COLO668 (cell line): ENCODE data around the gene GPR65.

Experiments used
- DNase-seq: peaks from one replicate; lab custom pipeline; 2025; ENCODE audit not compliant: unreplicated experiment; lab: John Stamatoyannopoulos, UW

The GPR65 gene

DNA sequence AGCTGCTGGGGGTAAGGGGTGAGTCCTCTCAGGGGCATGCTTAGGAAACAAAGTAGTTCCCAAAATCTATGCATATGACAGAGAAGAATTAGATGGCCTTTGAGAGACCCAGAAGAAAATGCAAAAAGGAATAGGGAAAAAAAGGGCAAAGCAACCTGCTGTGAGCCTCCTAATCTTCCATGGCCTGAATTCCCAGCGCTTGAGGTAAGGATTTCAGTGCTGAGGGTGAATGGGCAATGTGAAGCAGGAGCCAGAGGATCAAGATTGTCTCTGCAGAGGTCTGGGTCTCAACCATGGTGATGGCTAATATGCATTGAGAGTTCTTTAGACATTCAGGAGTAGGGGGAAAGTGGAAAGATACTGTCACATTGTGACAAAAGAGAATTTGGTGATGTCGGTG is 31.5 kb downstream of the GPR65 start:
- no peak for DNase-seq

DNA sequence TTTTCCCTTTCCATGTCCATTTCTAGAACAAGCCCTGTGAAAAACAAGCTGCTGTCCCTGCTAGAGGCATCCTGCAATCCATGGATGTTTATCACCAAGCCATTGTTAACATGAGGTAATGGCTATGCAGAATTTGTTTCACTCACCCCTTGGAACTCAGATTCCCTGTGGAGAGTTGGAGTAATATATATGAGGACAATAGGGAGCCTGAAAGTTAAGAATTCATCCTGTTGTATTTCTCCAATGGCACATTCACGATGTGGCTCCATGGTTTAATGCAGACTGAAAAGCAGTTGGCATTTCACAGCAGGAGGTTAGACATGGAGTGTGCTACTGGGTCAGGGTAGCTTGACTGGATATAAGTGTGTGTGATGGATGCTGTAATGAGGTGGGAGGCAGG is 32.4 kb downstream of the GPR65 start:
- no peak for DNase-seq

DNA sequence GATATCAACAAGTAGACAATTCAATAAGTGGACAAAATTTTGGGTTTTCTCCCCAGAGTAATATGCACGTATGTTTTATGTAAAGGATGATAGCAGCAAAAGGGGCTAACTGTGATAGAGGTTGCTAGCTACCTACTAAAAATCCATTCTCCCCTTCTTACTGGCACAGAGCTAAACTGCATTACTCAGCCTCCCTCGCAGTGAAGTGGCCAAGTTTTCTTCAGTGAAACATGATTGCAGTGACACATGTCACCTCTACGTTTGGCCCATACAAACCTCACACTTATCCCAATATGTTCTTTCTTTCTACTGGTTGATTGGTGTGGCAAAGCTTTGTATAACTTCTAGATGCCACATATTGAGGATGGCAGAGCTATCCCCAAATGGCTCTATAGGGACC is 34.3 kb downstream of the GPR65 start:
- no peak for DNase-seq

DNA sequence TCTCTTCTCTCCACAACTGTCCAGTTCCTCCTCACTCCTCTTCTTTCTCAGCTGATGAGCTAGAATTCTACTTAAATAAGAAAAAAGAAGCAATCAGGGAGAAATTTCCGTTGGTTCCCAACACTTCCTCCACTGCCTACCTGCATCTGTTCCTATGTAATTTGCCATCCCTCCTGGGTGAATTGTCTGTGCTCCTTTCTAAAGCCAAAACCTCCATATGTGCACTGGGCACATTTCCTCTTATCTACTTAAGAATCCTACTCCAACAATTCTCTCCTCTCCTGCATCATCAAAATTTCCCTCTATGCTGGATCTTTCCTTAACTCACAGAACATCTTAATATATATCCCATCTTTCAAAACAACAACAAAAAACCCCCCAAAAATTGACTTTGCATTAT is 35.2 kb downstream of the GPR65 start:
- DNase-seq = no peak

DNA sequence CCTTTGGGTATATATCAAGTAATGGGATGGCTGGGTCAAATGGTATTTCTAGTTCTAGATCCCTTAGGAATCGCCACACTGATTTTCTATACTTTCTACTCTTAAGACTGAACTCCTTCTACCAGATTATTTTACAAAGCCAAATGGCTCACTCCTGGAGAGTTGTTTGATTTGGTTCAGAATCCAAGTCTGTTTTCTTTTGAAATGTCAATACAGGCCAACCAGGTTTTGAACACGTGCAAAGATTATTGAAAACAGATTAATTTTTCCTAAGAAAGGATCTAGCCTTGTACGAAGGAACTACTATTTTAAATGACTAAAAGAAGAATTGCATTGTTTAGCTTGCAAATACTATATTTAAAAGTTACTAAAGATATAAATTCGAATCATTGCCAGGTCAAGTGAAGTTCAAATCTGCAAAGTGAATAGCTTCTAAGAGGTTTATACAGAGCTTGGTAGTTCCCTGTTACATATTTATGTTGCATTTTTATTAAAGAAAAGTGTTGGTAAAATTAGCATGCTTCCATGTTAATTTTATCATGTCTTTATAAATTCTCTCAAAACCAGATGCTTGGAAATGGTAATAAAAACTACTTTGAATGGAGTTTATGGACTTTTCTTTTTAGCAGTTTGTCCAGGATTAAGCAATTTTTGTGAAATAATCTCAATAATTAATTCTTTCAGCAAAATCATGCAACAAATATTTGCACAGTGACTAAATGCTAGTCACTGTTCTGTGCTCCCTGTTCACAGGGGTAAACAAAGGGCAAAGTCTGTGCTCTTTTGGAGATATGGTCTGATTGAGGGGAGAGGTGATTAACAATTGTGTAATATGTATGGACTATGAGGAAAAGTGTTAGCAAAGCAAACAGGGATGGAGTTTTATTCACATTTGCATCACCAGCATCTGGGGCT is 38.9 kb downstream of the GPR65 start:
- no peak for DNase-seq

DNA sequence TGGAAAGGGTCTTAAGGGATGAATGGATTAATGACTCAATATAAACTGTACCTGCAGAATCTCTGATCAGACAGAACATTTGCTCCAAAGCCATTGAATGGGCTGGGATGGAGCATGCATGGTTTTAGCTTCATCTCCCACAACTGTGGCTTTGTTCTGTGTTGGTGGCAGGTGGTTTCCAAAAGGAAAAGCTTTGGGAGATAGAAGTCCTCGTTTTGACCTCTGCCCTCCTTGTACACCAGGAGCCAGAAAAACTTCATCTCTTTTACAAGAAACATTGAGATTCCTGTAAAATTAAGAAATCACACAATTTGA is 39.5 kb downstream of the GPR65 start:
- no peak for DNase-seq

DNA sequence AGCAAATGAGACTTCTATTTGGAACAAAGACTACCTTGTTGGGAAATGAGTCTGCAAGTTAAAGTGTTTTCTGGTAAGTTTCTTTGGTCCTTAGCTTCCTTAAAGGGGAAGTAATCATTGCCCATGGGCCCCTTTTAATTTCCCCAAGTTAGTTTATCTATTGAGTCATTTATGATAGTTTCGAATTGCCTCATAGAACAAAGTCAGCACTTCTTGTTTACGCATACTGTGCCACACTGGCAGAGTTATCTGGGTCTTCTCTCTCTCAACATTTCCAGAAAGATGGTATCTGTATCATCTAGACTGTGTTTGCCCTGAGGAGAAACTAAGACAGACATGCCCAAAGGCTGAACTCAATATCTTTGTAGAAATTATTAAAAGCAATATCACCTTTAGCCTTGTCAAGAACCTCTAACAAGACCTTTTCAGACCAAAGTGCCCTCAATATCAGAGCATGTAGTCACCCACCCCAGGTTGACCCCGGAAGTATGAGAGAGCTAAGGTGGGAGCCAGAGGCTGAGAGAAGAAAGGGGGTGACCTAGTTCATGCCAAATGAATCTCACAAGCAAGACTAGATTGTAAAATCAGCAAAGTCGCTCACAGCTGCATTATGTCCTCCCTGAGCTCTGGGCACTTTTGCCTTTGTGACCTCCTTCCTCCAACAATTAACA is 40.0 kb downstream of the GPR65 start:
- DNase-seq = no peak

DNA sequence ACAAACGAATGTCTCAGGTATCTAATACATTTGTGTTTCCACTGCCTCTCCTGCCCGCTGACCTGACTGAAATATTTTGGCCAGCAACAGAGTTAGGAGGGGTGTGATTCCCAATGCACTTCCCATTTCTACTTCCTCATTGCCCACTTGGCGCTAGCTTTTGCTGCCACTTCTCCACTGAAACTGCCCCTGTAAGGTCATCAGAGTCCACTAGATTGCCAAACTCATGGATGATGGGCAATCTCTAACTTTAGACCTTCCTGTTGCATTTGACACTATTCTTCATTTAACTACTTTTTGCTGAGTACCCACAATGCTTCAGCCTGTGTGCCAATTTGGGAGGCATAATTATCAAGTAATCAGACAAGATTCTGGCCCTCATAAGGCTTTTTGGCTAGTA is 40.8 kb downstream of the GPR65 start:
- no peak for DNase-seq

DNA sequence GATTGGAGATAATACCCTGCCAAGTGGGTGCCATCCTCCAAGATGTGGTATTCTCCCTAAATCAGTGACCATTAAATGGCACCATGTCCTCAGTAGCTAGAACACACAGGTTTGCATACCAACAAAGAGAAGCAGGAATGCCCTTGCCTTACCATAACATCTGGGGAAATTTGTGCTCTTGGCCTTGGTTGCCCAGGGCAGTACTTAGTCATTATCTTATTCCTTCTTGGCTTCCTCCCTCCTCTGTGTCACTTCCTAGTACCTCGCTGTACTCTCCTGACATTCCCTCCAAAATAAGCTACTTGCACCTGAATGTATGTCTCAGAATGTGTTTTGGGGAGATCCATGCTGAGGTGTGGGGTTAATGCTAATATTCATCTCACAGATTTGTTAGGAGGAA is 43.4 kb downstream of the GPR65 start:
- DNase-seq = no peak

DNA sequence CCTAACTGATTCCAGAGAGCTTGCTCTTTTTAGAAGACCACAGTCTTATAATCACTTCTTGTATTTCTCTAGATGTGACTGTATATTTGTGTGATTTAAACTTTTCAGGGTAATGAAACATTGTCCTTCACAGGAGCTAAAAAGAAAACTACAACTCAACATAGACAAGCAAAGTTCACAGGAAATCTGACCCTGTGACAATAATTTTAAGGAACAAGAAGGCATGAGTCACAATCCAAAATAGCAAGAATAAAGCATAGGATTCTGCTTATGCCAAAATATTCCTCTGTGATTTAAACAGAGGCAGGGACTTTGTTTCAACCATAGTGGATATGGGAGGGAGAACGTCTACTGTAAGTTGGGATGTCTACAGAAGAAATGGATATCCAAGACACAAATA is 44.3 kb downstream of the GPR65 start:
- DNase-seq = no peak

DNA sequence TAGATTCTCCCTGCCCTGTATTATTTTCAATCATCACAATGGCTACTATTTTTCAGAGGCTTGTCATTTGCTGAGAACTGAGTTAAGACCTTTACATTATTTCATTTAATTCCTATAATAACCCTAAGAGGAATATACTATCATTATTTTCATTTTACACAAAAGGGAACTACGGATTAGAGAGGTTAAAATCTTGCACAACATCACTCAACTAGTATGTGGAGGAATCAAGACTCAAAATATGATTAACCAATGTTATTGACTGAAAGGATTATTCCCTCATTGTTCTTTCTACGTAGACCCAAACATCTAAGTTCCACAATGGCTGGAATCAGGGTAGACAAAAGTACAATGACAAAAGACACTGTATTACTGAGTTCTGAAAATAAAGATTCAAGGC is 45.0 kb downstream of the GPR65 start:
- DNase-seq = no peak

DNA sequence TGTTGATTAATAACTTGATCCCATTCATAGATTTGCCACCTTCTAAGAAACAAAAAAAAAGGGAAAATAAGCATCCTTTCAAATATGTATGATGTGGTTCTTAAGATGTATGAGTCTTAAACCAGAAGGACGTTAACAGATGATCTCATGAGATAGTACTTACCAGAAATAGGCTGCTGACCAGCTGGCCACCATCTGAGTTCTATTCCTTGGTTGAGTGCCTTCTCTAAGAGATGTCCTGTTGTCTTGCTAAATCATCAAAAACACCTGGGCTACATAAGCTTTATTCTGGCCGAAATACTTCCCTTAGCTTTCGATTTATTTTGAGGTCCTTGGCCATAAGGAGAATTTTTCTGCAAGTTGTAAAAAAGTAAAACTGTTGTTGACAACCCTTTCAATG is 55.6 kb downstream of the GPR65 start:
- DNase-seq = no peak

DNA sequence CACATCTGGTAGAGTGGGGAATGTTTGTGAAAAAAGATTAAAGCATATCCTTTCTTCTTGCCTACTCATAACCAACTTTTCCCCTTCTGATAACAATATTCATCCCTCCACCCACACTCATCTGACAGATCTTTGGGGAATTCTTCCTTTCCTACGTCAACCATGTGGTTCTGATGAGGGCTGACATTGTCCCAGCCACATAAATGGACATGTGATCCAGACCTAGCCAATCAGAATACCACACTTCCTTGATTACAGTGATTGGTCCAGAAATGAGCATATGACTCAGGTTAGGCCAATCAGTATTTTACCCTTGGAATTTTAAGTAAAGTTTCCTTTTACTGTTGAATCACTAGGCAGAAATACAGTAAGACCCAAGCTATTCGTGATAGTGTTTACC is 58.9 kb downstream of the GPR65 start:
- no peak for DNase-seq
